Vagina (tissue), 2 donors: ENCODE results near the gene THAP4. TPM values are rescaled to one million over a fixed set of nuclear protein-coding genes. Genes with fewer than 3 reads are reported as not detected.

Experiments used
- DNase-seq, 2 donors: peaks; one replicate each; pipeline ENCODE4 v3.0.0-alpha.2; 2017; ENCODE audit errors: extremely low spot score in 2 of 2
- H3K27ac ChIP-seq: fragments of 200-600 bp; sonication (generic); one replicate; pipeline ENCODE4 v1.5.1; 2019
- H3K27me3 ChIP-seq: fragments of 200-600 bp; sonication (generic); one replicate; pipeline ENCODE4 v1.5.1; 2019
- H3K36me3 ChIP-seq, 2 donors: fragments of 200-600 bp; sonication (generic); one replicate each; pipeline ENCODE4 v1.5.1; 2017 to 2019
- H3K4me1 ChIP-seq: fragments of 200-600 bp; sonication (generic); one replicate; pipeline ENCODE4 v1.5.1; 2019
- H3K4me3 ChIP-seq, 2 donors: fragments of 200-600 bp; sonication (generic); 1 replicate in 1 of 2; 2 replicates in 1 of 2; pipeline ENCODE4 v1.5.1; 2016 to 2019
- H3K9me3 ChIP-seq: fragments of 200-600 bp; sonication (generic); one replicate; pipeline ENCODE4 v1.5.1; 2019
- CTCF ChIP-seq, 3 experiments: fragments of 450-650 bp in 2 of 3; fragments of 200-600 bp in 1 of 3; sonication (generic) in 1 of 3; IDR thresholded peaks; one replicate each; pipeline ENCODE4 v1.5.1; 2017 to 2019; ENCODE audit warnings: antibody characterized with exemption in 3 of 3, mild to moderate bottlenecking in 2 of 3, moderate library complexity in 2 of 3
- POLR2A ChIP-seq, 2 donors: fragments of 450-650 bp; IDR thresholded peaks; one replicate each; pipeline ENCODE4 v1.6.1; 2017; ENCODE audit warnings: antibody characterized with exemption in 2 of 2, mild to moderate bottlenecking in 2 of 2, moderate library complexity in 2 of 2
- POLR2AphosphoS5 ChIP-seq, 2 donors: sonication (generic); formaldehyde crosslinking; IDR thresholded peaks; one replicate each; pipeline ENCODE4 v1.9.0; 2017; ENCODE audit warnings: antibody characterized with exemption in 2 of 2, mild to moderate bottlenecking in 2 of 2, low read depth in 1 of 2; ENCODE audit not compliant: insufficient read depth in 1 of 2
- intact Hi-C: fragments of 100-400 bp; cut with DNase I; formaldehyde crosslinking; loops from one replicate; pipeline ENCODE4 v1.15.1; 2023
- total RNA-seq: library from RNA; depleted of rRNA; stranded (reverse); fragments of >200 nt; gene quantifications from one replicate; pipeline ENCODE4 v1.2.3, GENCODE V29; 2016

Gene THAP4
- total RNA-seq, 1 donor from 2014 or later, result 44.4 TPM

DNA sequence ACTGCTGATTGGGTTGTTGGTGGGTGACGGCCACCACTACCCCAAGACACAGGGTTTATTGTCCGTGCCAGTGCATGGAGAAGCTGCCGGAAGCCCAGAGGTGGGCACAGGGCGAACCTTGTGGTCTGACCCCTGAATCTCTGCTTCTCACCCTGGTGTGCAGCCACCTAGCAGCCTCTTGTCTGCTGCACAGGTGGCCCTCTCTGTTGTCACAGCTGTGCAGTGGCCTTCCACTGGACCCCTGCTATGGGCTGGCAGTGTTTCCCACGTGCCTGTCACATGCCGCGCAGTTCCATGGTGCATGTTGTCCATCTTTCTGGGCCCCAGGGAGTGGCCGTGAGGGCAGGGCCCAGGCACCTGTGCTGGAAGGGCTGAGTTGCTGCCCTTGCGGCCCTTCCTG, 15.8 kb upstream of the THAP4 start:
- Histone ChIP-seq H3K9me3 (no peaks in the 10 kb centered on the region), H3K27me3 (no peaks in the 10 kb centered on the region), H3K36me3 (peaks cover 0 to 57% of the 10 kb centered on the region in 2 donors), H3K4me1 (no peaks in the 10 kb centered on the region), H3K4me3 (no peak overlapping the region), H3K27ac (no peak overlapping the region)
- DNase-seq, result no peak
- TF ChIP-seq POLR2AphosphoS5 (IDR thresholded peaks at IDR 0.05; ENCODE audit: insufficient read depth in 1 of 2, low read depth in 1 of 2) (no peak), CTCF (IDR thresholded peaks at IDR 0.05) (no peak), POLR2A (IDR thresholded peaks at IDR 0.05) (no peak)
- intact Hi-C loops, result no loop called here

GRCh38 chr2:241652142-241652541, 15.2 kb upstream of the THAP4 start:
- no peaks in the 10 kb centered on the region for H3K9me3 ChIP-seq
- H3K27me3 ChIP-seq, result no peaks in the 10 kb centered on the region
- H3K4me3 ChIP-seq, result no peak overlapping the region
- TF ChIP-seq POLR2AphosphoS5 (IDR thresholded peaks at IDR 0.05; ENCODE audit: insufficient read depth in 1 of 2, low read depth in 1 of 2), result no peak
- TF ChIP-seq POLR2A (IDR thresholded peaks at IDR 0.05), result no peak
- no peak for TF ChIP-seq CTCF (IDR thresholded peaks at IDR 0.05)
- H3K27ac ChIP-seq, result no peak overlapping the region
- intact Hi-C loops, result no loop called here
- peaks cover 0 to 57% of the 10 kb centered on the region in 2 donors for H3K36me3 ChIP-seq
- no peak for DNase-seq
- H3K4me1 ChIP-seq, result no peaks in the 10 kb centered on the region

DNA sequence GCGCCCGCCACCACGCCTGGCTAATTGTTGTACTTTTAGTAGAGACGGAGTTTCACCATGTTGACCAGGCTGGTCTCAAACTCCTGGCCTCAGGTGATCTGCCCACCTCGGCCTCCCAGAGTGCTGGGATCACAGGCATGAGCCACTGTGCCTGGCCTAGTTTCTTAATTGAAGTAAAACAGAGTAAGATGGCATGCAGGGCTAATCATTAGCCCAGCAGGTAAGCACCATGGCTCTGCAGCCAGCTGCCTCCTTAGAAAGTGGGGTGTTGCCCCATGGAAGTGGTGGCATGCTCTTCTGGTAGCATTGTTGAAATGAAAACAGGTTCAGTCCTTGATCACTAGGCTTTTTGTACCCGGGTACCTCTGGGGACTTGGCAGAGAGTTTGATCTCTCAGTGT, 13.0 kb upstream of the THAP4 start:
- H3K4me1 ChIP-seq, result no peaks in the 10 kb centered on the region
- no peak for DNase-seq
- TF ChIP-seq POLR2A (IDR thresholded peaks at IDR 0.05) (no peak), POLR2AphosphoS5 (IDR thresholded peaks at IDR 0.05; ENCODE audit: insufficient read depth in 1 of 2, low read depth in 1 of 2) (no peak), CTCF (IDR thresholded peaks at IDR 0.05) (no peak)
- H3K27me3 ChIP-seq, result no peaks in the 10 kb centered on the region
- intact Hi-C loops, result no loop called here
- H3K4me3 ChIP-seq, result no peak overlapping the region
- H3K9me3 ChIP-seq, result no peaks in the 10 kb centered on the region
- H3K27ac ChIP-seq, result no peak overlapping the region
- peaks cover 0 to 41% of the 10 kb centered on the region in 2 donors for H3K36me3 ChIP-seq

DNA sequence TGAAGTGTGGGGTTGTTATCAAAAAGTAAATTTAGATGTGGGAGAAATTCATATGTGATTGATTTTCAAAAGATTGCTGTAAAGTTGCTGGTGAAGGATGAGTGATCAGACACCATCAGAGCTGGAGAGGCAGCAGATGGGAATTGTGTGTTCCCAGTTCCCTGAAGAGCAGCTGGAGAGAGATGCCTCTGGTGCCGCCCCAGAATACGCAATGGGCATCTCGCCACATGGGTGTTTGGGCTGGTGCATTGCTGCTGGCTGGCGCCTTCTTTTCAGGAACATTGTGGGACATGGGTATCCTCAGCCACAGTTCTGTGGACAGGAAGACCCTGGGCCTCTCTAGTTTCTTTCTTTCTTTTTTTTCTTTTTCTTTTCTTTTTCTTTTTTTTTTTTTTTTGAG, 12.4 kb upstream of the THAP4 start:
- no peak overlapping the region for H3K4me3 ChIP-seq
- no peak for DNase-seq
- intact Hi-C loops, result no loop called here
- no peak for TF ChIP-seq POLR2A (IDR thresholded peaks at IDR 0.05)
- TF ChIP-seq POLR2AphosphoS5 (IDR thresholded peaks at IDR 0.05; ENCODE audit: insufficient read depth in 1 of 2, low read depth in 1 of 2), result no peak
- TF ChIP-seq CTCF (IDR thresholded peaks at IDR 0.05), result no peak
- H3K4me1 ChIP-seq, result no peaks in the 10 kb centered on the region
- H3K27me3 ChIP-seq, result no peaks in the 10 kb centered on the region
- H3K36me3 ChIP-seq, result peaks cover 0 to 36% of the 10 kb centered on the region in 2 donors
- no peak overlapping the region for H3K27ac ChIP-seq
- no peaks in the 10 kb centered on the region for H3K9me3 ChIP-seq

DNA sequence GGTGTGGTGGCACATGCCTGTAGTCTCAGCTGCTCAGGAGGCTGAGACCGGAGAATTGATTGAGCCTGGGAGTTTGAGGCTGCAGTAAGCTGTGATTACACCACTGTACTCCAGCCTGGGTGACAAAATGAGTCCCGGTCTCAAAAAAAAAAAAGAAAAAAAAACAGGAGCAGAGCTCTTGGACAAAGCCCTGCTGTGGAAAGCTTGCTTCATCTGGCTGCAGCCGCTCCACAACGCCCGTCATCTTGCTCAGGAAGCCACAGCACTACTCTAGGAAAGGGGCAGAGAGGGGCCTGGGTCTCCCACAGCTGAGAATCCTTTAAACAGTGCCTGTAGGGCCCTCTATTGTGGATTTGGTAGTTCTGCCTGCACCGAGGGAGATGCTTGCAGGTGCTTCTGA, 11.5 kb upstream of the THAP4 start:
- intact Hi-C loops, result no loop called here
- TF ChIP-seq POLR2AphosphoS5 (IDR thresholded peaks at IDR 0.05; ENCODE audit: insufficient read depth in 1 of 2, low read depth in 1 of 2) (no peak), CTCF (IDR thresholded peaks at IDR 0.05) (no peak), POLR2A (IDR thresholded peaks at IDR 0.05) (no peak)
- Histone ChIP-seq H3K9me3 (no peaks in the 10 kb centered on the region), H3K27ac (no peak overlapping the region), H3K4me3 (no peak overlapping the region), H3K4me1 (no peaks in the 10 kb centered on the region), H3K27me3 (no peaks in the 10 kb centered on the region), H3K36me3 (peaks cover 0 to 28% of the 10 kb centered on the region in 2 donors)
- no peak for DNase-seq
